HCT116 (cell line): ENCODE results near the gene SIRPB2.

Experiments used
- ATF3 ChIP-seq: IDR thresholded peaks from 2 replicates; pipeline ENCODE4 v1.6.1; 2012
- CTCF ChIP-seq, 3 experiments: fragments of 200-600 bp in 1 of 3; sonication (generic) in 1 of 3; IDR thresholded peaks in 2 of 3; conservative IDR thresholded peaks in 1 of 3; 2 replicates each; pipeline ENCODE4 v1.5.1; 2012 to 2017; ENCODE audit warnings: low read depth in 2 of 3, low read length in 2 of 3, antibody characterized with exemption in 1 of 3, borderline replicate concordance in 1 of 3, control low read depth in 1 of 3, mild to moderate bottlenecking in 1 of 3, mixed read lengths in 1 of 3, mixed run types in 1 of 3, moderate library complexity in 1 of 3; ENCODE audit not compliant: insufficient read depth in 1 of 3
- ELF1 ChIP-seq: IDR thresholded peaks from 2 replicates; pipeline ENCODE4 v1.6.1; 2012; ENCODE audit warnings: low read depth, borderline replicate concordance
- POLR2A ChIP-seq: IDR thresholded peaks from 2 replicates; pipeline ENCODE4 v1.7.0; 2011; ENCODE audit warnings: borderline replicate concordance; ENCODE audit not compliant: insufficient read depth, insufficient read length; ENCODE audit errors: extremely low read depth
- POLR2AphosphoS5 ChIP-seq: IDR thresholded peaks from 2 replicates; pipeline ENCODE4 v1.6.1; 2011; ENCODE audit warnings: mild to moderate bottlenecking, low read depth, low read length, moderate library complexity
- SP1 ChIP-seq: IDR thresholded peaks from 2 replicates; pipeline ENCODE4 v1.6.1; 2012; ENCODE audit warnings: low read depth

- TF ChIP-seq SP1 (no peak), POLR2A (no peak), CTCF (IDR thresholded peaks at IDR 0.05 in 2 of 3, conservative IDR thresholded peaks at IDR 0.05 in 1 of 3; ENCODE audit: borderline replicate concordance in 1 of 3, insufficient read depth in 1 of 3, low read depth in 2 of 3, low read length in 2 of 3) (peak; percentile 85 to 91 (median 91)), ATF3 (no peak), ELF1 (no peak), POLR2AphosphoS5 (no peak)
These were observed 53.9 kb downstream of the SIRPB2 start for GRCh38 chr20:1437235-1437904.
